ENCODE data around the gene MTTP.

DNA sequence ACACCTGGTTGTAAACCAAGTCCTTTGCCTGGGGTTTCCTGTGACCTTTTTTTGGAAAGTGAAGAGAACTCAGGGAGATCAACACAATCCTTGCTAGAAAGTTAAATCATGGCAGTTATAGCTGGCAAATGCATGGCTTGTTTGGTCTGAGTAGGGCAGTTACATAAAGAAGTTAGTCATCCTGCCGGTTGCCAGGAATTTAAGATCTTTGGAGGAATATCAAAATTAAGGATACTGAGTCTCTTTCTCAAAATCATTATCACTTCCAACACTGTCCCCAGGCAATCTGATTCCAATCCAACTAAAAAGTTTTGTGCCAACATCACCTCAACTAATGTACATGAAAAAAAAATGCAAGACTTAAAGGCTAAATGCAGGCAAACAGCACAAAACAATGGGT, 42.8 kb downstream of the MTTP start:
- TF ChIP-seq CTCF (IDR thresholded peaks at IDR 0.05 in 8 of 11, conservative IDR thresholded peaks at IDR 0.05 in 3 of 11) (no peak), POLR2A (IDR thresholded peaks at IDR 0.05) (no peak)

Measured in spleen (tissue), 7 donors.